ENCODE results near the gene JUNB.

JUNB gene

DNA sequence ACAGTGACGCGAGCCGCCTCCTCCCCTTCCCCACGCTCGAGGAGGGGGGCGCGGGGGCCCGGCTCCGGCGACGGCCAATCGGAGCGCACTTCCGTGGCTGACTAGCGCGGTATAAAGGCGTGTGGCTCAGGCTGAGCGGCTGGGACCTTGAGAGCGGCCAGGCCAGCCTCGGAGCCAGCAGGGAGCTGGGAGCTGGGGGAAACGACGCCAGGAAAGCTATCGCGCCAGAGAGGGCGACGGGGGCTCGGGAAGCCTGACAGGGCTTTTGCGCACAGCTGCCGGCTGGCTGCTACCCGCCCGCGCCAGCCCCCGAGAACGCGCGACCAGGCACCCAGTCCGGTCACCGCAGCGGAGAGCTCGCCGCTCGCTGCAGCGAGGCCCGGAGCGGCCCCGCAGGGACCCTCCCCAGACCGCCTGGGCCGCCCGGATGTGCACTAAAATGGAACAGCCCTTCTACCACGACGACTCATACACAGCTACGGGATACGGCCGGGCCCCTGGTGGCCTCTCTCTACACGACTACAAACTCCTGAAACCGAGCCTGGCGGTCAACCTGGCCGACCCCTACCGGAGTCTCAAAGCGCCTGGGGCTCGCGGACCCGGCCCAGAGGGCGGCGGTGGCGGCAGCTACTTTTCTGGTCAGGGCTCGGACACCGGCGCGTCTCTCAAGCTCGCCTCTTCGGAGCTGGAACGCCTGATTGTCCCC lies at the start of gene JUNB:
TSS of gene JUNB (plus strand) at position 142 of the 706 bp plus-strand sequence. CDS start at position 428, 286 bp downstream.
- no peaks in the 10 kb centered on the region for H3K36me3 ChIP-seq (ENCODE audit: control insufficient read depth, insufficient read depth, low read length)
- peak; percentile 97 for DNase-seq (ENCODE audit: extremely low read depth, insufficient read length)
- TF ChIP-seq, protein P1, sequence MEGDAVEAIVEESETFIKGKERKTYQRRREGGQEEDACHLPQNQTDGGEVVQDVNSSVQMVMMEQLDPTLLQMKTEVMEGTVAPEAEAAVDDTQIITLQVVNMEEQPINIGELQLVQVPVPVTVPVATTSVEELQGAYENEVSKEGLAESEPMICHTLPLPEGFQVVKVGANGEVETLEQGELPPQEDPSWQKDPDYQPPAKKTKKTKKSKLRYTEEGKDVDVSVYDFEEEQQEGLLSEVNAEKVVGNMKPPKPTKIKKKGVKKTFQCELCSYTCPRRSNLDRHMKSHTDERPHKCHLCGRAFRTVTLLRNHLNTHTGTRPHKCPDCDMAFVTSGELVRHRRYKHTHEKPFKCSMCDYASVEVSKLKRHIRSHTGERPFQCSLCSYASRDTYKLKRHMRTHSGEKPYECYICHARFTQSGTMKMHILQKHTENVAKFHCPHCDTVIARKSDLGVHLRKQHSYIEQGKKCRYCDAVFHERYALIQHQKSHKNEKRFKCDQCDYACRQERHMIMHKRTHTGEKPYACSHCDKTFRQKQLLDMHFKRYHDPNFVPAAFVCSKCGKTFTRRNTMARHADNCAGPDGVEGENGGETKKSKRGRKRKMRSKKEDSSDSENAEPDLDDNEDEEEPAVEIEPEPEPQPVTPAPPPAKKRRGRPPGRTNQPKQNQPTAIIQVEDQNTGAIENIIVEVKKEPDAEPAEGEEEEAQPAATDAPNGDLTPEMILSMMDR (IDR thresholded peaks at IDR 0.05; ENCODE audit: insufficient read depth, low read length, poor library complexity, severe bottlenecking) = peak; percentile 8
- H3K27me3 ChIP-seq (replicated peaks; ENCODE audit: control insufficient read depth, insufficient read depth, low read length) = no peaks in the 10 kb centered on the region
- peak within 1 kb of the TSS; percentile 96 for H3K4me3 ChIP-seq (replicated peaks; ENCODE audit: low read depth, low read length)

DNA sequence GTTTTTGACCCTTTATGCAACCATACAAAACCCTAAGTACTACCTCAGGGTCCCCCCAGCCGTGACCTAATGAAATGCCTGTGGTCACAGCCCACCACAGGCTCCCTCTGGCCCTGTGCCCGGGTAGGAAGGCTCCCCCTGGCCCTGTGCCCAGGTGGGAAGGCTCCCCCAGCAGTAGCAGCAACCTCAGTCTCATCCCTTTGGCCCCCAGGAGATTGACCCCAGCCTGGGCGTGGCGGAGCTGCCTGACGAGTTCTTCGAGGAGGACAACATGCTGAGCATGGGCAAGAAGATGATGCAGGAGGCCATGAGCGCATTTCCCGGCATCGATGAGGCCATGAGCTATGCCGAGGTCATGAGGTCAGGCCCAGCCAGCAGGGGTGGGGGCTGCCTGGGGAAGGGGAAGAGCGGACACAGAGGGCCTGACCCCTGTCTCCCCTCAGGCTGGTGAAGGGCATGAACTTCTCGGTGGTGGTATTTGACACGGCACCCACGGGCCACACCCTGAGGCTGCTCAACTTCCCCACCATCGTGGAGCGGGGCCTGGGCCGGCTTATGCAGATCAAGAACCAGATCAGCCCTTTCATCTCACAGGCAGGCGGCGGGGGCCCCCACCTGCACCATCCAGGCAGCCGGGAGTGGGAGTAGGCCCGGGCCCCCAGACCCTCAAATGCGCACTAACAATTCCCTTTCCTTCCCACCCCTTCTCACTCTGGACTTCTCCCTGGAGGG lies 46.0 kb upstream of the JUNB start:
- Histone ChIP-seq H3K36me3 (ENCODE audit: control insufficient read depth, insufficient read depth, low read length) (peaks cover 25% of the 10 kb centered on the region), H3K27me3 (replicated peaks; ENCODE audit: control insufficient read depth, insufficient read depth, low read length) (no peaks in the 10 kb centered on the region), H3K4me3 (replicated peaks; ENCODE audit: low read depth, low read length) (no peak overlapping the region)
- TF ChIP-seq, protein P1 (IDR thresholded peaks at IDR 0.05; ENCODE audit: insufficient read depth, low read length, poor library complexity, severe bottlenecking) = no peak
- DNase-seq (ENCODE audit: extremely low read depth, insufficient read length) = no peak

DNA sequence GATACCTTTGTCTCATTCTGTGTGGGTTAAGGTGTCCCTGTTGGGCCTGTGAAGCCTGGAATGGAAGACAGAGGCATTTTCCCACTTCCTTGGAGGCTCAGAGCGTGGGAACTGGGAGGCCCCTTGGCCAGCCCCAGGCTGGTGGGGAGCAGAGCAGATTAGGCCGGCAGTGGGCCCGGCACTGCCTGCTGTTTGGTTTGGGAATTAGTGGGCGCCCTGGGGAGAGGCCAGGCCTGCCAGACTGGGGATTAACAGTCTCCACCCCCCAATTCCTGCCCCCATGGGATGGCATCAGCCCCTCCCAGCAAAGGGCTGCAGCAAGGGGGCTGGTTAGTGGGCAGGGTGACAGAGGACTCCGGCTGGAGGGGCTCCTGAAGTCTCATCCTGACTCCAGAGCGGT lies 42.8 kb upstream of the JUNB start:
- Histone ChIP-seq H3K4me3 (replicated peaks; ENCODE audit: low read depth, low read length) (no peak overlapping the region), H3K27me3 (replicated peaks; ENCODE audit: control insufficient read depth, insufficient read depth, low read length) (no peaks in the 10 kb centered on the region; the same call in 1 of the 2 replicates), H3K36me3 (ENCODE audit: control insufficient read depth, insufficient read depth, low read length) (peaks cover 23% of the 10 kb centered on the region)
- DNase-seq (ENCODE audit: extremely low read depth, insufficient read length) = no peak
- TF ChIP-seq, protein P1 (IDR thresholded peaks at IDR 0.05; ENCODE audit: insufficient read depth, low read length, poor library complexity, severe bottlenecking) = no peak

DNA sequence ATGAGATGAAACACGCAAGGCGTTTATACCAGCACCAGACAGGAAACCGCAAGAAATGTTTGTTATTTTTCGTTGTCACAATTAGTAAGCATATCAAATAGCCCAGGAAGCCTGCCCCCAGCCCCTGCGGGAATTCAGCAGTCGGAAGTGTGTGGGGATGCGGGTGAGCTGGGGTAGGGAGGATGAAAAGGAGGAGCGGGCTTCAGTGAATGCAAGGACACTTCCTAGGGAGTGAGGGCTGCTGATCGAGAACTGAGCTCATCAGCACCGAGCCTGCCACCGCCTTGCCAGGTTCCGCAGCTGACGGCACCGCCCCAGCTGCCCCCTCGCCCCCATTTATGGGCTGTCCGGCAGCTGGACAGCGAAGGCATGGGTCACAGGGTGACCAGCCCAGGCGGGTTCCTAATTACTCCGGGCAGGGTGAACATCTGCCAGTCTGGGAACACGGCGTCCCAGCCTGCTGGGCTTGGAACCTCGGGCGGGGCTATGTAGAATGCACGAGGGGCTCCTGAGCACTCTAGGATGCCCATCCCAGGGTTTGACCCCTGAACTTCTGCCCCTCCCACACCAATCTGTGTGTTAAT lies 41.3 kb upstream of the JUNB start:
- Histone ChIP-seq H3K36me3 (ENCODE audit: control insufficient read depth, insufficient read depth, low read length) (peaks cover 20% of the 10 kb centered on the region), H3K4me3 (replicated peaks; ENCODE audit: low read depth, low read length) (no peak overlapping the region), H3K27me3 (replicated peaks; ENCODE audit: control insufficient read depth, insufficient read depth, low read length) (no peaks in the 10 kb centered on the region; the same call in 1 of the 2 replicates)
- DNase-seq (ENCODE audit: extremely low read depth, insufficient read length) = no peak
- TF ChIP-seq, protein P1 (IDR thresholded peaks at IDR 0.05; ENCODE audit: insufficient read depth, low read length, poor library complexity, severe bottlenecking) = no peak

DNA sequence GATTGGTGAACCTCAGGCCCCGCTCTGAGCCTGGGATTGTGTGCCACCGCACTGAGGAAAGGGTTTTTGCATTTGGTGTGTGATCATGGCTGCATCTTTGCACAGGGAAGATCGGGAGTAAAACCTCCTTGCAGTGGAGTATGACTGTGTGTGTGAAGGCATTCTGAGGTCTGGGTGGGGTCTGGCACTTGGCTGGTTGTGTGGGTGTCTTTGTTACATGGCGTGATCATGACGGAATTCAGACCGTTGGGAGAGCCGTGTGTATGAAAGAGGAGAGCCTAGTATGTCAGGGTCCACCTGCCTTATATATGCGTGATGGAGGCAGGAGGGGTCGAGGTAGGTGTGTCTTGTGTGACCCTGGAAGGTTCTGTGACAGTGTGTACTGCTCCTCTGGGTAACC lies 40.4 kb upstream of the JUNB start:
- no peak for DNase-seq (ENCODE audit: extremely low read depth, insufficient read length)
- TF ChIP-seq, protein P1 (IDR thresholded peaks at IDR 0.05; ENCODE audit: insufficient read depth, low read length, poor library complexity, severe bottlenecking) = no peak
- Histone ChIP-seq H3K4me3 (replicated peaks; ENCODE audit: low read depth, low read length) (no peak overlapping the region), H3K27me3 (replicated peaks; ENCODE audit: control insufficient read depth, insufficient read depth, low read length) (no peaks in the 10 kb centered on the region; the same call in 1 of the 2 replicates), H3K36me3 (ENCODE audit: control insufficient read depth, insufficient read depth, low read length) (peaks cover 15% of the 10 kb centered on the region)

Data from GM06990 (cell line).